HCT116 (cell line): Measurements from ENCODE around the gene SLC16A5. TPM values are rescaled to one million over a fixed set of nuclear protein-coding genes. Genes with fewer than 3 reads are reported as not detected.

Source experiments
- ATAC-seq: fragments of 200-7000 bp; cut with Tn5 transposase; 2 replicates; pipeline ENCODE4 v1.9.1; 2020; ENCODE audit warnings: mild to moderate bottlenecking, moderate library complexity
- BruUV-seq: library from RNA; stranded (reverse); fragments of 400-500 nt; replicated peaks from 2 replicates; lab custom pipeline; 2021; lab: Mats Ljungman, UMichigan
- CTCF ChIA-PET: fragments of 300-600 bp; sonication (Branson Sonifier 250); formaldehyde crosslinking; loops from one replicate; lab custom pipeline; 2021; ENCODE audit warnings: antibody characterized with exemption; lab: Charles Lee
- POLR2A ChIA-PET: fragments of 300-600, 350-600 bp; sonication (Branson Sonifier 250); formaldehyde crosslinking; loops from one replicate; lab custom pipeline; 2021; ENCODE audit warnings: antibody characterized with exemption; lab: Charles Lee
- RAD21 ChIA-PET, 2 experiments: fragments of 300-600 bp; sonication (Branson Sonifier 250); formaldehyde crosslinking; loops; one replicate each; lab custom pipeline; 2023; ENCODE audit warnings: low total read pairs in 2 of 2; ENCODE audit not compliant: uncharacterized antibody in 2 of 2, unreplicated experiment in 2 of 2, low non-redundant PET in 1 of 2; lab: Charles Lee
- DNase-seq: peaks from one replicate; pipeline ENCODE4 v3.0.0-alpha.2; 2010; ENCODE audit warnings: low read depth, low spot score
- H2AFZ ChIP-seq: fragments of 200-600 bp; shearing (Covaris generic), sonication (generic); 2 replicates; pipeline ENCODE4 v1.6.1; 2017; ENCODE audit warnings: low read depth, mixed run types, mixed read lengths, antibody characterized with exemption, low read length; ENCODE audit not compliant: poor library complexity, severe bottlenecking
- H3K27ac ChIP-seq: 2 replicates; pipeline ENCODE4 v1.5.1; 2012; ENCODE audit warnings: low read depth, low read length
- H3K27me3 ChIP-seq: fragments of 200-600 bp; sonication (generic); 2 replicates; pipeline ENCODE4 v1.6.1; 2016; ENCODE audit warnings: mixed run types, low read length, mixed read lengths; ENCODE audit not compliant: insufficient read depth
- H3K36me3 ChIP-seq, 2 experiments: fragments of 200-500 bp in 1 of 2; fragments of 200-600 bp in 1 of 2; sonication (Bioruptor generic) in 1 of 2; sonication (generic) in 1 of 2; 2 replicates each; pipeline versions ENCODE4 v1.5.1 to v1.6.1; 2014 to 2016; ENCODE audit warnings: low read length in 2 of 2, inconsistent platforms in 1 of 2, mixed read lengths in 1 of 2, mixed run types in 1 of 2; ENCODE audit not compliant: insufficient read depth in 2 of 2, control insufficient read depth in 1 of 2
- H3K4me1 ChIP-seq, 2 experiments: fragments of 200-600 bp in 1 of 2; sonication (generic) in 1 of 2; 2 replicates each; pipeline versions ENCODE4 v1.5.1 to v1.6.1; 2012 to 2017; ENCODE audit warnings: low read length in 2 of 2, inconsistent platforms in 1 of 2, mild to moderate bottlenecking in 1 of 2, mixed read lengths in 1 of 2, mixed run types in 1 of 2, moderate library complexity in 1 of 2; ENCODE audit not compliant: insufficient read depth in 2 of 2, control insufficient read depth in 1 of 2
- H3K4me2 ChIP-seq: fragments of 200-600 bp; sonication (generic); 2 replicates; pipeline ENCODE4 v1.6.1; 2017; ENCODE audit warnings: mixed run types, low read length, mixed read lengths
- H3K4me3 ChIP-seq, 2 experiments: fragments of 200-600 bp in 1 of 2; sonication (generic) in 1 of 2; replicated peaks in 1 of 2; 2 replicates each; pipeline ENCODE4 v1.5.1; 2011 to 2016; ENCODE audit warnings: low read length in 2 of 2, control low read depth in 1 of 2, low read depth in 1 of 2, mild to moderate bottlenecking in 1 of 2, mixed read lengths in 1 of 2, mixed run types in 1 of 2
- H3K79me2 ChIP-seq: fragments of 200-600 bp; sonication (generic); 2 replicates; pipeline ENCODE4 v1.6.1; 2017; ENCODE audit warnings: mild to moderate bottlenecking, mixed run types, low read length, moderate library complexity, mixed read lengths; ENCODE audit not compliant: insufficient read depth
- H3K9ac ChIP-seq: fragments of 200-600 bp; sonication (generic); 2 replicates; pipeline ENCODE4 v1.6.1; 2016; ENCODE audit warnings: low read length, mixed read lengths
- H3K9me2 ChIP-seq: fragments of 200-600 bp; sonication (generic), shearing (Covaris generic); 2 replicates; pipeline ENCODE4 v1.6.1; 2017; ENCODE audit warnings: mixed run types, mild to moderate bottlenecking, moderate library complexity; ENCODE audit not compliant: insufficient read depth
- H3K9me3 ChIP-seq, 2 experiments: fragments of 200-500 bp in 1 of 2; fragments of 200-600 bp in 1 of 2; sonication (Bioruptor generic) in 1 of 2; sonication (generic) in 1 of 2; 2 replicates each; pipeline ENCODE4 v1.6.1; 2014 to 2017; ENCODE audit warnings: low read length in 2 of 2, mixed read lengths in 2 of 2, inconsistent platforms in 1 of 2, low read depth in 1 of 2, mild to moderate bottlenecking in 1 of 2, mixed run types in 1 of 2, moderate library complexity in 1 of 2; ENCODE audit not compliant: control insufficient read depth in 1 of 2, insufficient read depth in 1 of 2
- H4K20me1 ChIP-seq: fragments of 200-600 bp; sonication (generic), shearing (Covaris generic); 2 replicates; pipeline ENCODE4 v1.6.1; 2017; ENCODE audit warnings: mixed run types, mild to moderate bottlenecking, moderate library complexity; ENCODE audit not compliant: insufficient read depth
- CTCF ChIP-seq, 3 experiments: fragments of 200-600 bp in 1 of 3; sonication (generic) in 1 of 3; IDR thresholded peaks in 2 of 3; conservative IDR thresholded peaks in 1 of 3; 2 replicates each; pipeline ENCODE4 v1.5.1; 2012 to 2017; ENCODE audit warnings: low read depth in 2 of 3, low read length in 2 of 3, antibody characterized with exemption in 1 of 3, borderline replicate concordance in 1 of 3, control low read depth in 1 of 3, mild to moderate bottlenecking in 1 of 3, mixed read lengths in 1 of 3, mixed run types in 1 of 3, moderate library complexity in 1 of 3; ENCODE audit not compliant: insufficient read depth in 1 of 3
- EGR1 ChIP-seq: IDR thresholded peaks from 2 replicates; pipeline ENCODE4 v1.6.1; 2012; ENCODE audit warnings: low read depth
- ELF1 ChIP-seq: IDR thresholded peaks from 2 replicates; pipeline ENCODE4 v1.6.1; 2012; ENCODE audit warnings: low read depth, borderline replicate concordance
- EZH2 ChIP-seq: fragments of 200-600 bp; sonication (generic); IDR thresholded peaks from 2 replicates; pipeline ENCODE4 v1.6.1; 2017; ENCODE audit warnings: antibody characterized with exemption, mixed run types
- REST ChIP-seq: IDR thresholded peaks from 2 replicates; pipeline ENCODE4 v1.6.1; 2012; ENCODE audit warnings: low read depth
- SP1 ChIP-seq: IDR thresholded peaks from 2 replicates; pipeline ENCODE4 v1.6.1; 2012; ENCODE audit warnings: low read depth
- ZFX ChIP-seq: fragments of 450-650 bp; IDR thresholded peaks from 2 replicates; pipeline ENCODE4 v1.6.1; 2017
- ZNF274 ChIP-seq: fragments of 200-500 bp; sonication (Bioruptor generic); IDR thresholded peaks from 2 replicates; pipeline ENCODE4 v1.6.1; 2014; ENCODE audit warnings: mild to moderate bottlenecking, low read depth, low read length, inconsistent platforms
- intact Hi-C: fragments of 100-400 bp; cut with micrococcal nuclease; formaldehyde crosslinking; loops from 2 replicates; pipeline ENCODE4 v1.10.0; 2022
- total RNA-seq: library from RNA; stranded (reverse); gene quantifications from one replicate; pipeline ENCODE4 v1.2.1, GENCODE V29; 2021; ENCODE audit not compliant: unreplicated experiment

The SLC16A5 gene
- total RNA-seq, 1 experiment from 2014 or later: 79.3 TPM

- H3K9ac ChIP-seq: peak overlapping the region; percentile 97
- peak overlapping the region; percentile 86 to 98 for H3K4me3 ChIP-seq
- H3K9me3 ChIP-seq: no peaks in the 10 kb centered on the region
- no peaks in the 10 kb centered on the region for H3K27me3 ChIP-seq
- H4K20me1 ChIP-seq: no peaks in the 10 kb centered on the region
- H3K27ac ChIP-seq: peak overlapping the region; percentile 99
- BruUV-seq: no TSS peak
- H3K79me2 ChIP-seq: peaks cover 45% of the 10 kb centered on the region
- POLR2A ChIA-PET: interaction anchor here (2.9 kb wide), 1 partner anchor 13 kb away, joined by 13 read pairs; no protein-coding TSS in a partner anchor
- H2AFZ ChIP-seq: no peak overlapping the region
- H3K4me2 ChIP-seq: peak overlapping the region; percentile 88
- intact Hi-C loops: no loop called here
- RAD21 ChIA-PET: no interaction called here
- DNase-seq (no peak), ATAC-seq (peak; percentile 20)
- H3K36me3 ChIP-seq: peaks cover 9 to 10% of the 10 kb centered on the region in 2 experiments; a peak in 3 of 4 replicates
- peaks cover 10 to 17% of the 10 kb centered on the region in 2 experiments; a peak in 3 of 4 replicates for H3K4me1 ChIP-seq
- CTCF ChIA-PET: interaction anchor here (1.0 to 3.6 kb wide), 3 partner anchors 12 to 86 kb away, joined by 3 to 12 read pairs (median 11); no protein-coding TSS in a partner anchor
- no peaks in the 10 kb centered on the region for H3K9me2 ChIP-seq
- TF ChIP-seq SP1: no peak
- TF ChIP-seq EZH2: no peak
- 0 out of 2 replicates have a peak, but pooled peaks have one; percentile 20 for TF ChIP-seq ZFX
- no peak for TF ChIP-seq ZNF274
Observed at GRCh38 chr17:75047398-75048098, 40.2 kb upstream of the SLC16A5 start.

GRCh38 chr17:75048249-75048878 is 39.4 kb upstream of the SLC16A5 start:
- intact Hi-C loops: no loop called here
- peak overlapping the region; percentile 88 for H3K4me2 ChIP-seq
- no peaks in the 10 kb centered on the region for H4K20me1 ChIP-seq
- H2AFZ ChIP-seq: no peak overlapping the region
- peak overlapping the region; percentile 86 to 98 for H3K4me3 ChIP-seq
- no peak for TF ChIP-seq REST
- TF ChIP-seq ZNF274: no peak
- no peak for TF ChIP-seq CTCF (IDR thresholded peaks at IDR 0.05 in 2 of 3, conservative IDR thresholded peaks at IDR 0.05 in 1 of 3; ENCODE audit: borderline replicate concordance in 1 of 3, insufficient read depth in 1 of 3, low read depth in 2 of 3, low read length in 2 of 3)
- no peak for TF ChIP-seq ELF1
- no peak for TF ChIP-seq EGR1
- H3K9me3 ChIP-seq: no peaks in the 10 kb centered on the region
- peak overlapping the region; percentile 97 for H3K9ac ChIP-seq
- no TSS peak for BruUV-seq
- ATAC-seq (no peak), DNase-seq (no peak)
- H3K79me2 ChIP-seq: peaks cover 40% of the 10 kb centered on the region
- ChIA-PET RAD21 (no interaction called here), CTCF (interaction anchor here (1.0 to 3.6 kb wide), 3 partner anchors 16 to 87 kb away, joined by 3 to 11 read pairs (median 6); no protein-coding TSS in a partner anchor), POLR2A (interaction anchor here (0.8 to 2.9 kb wide), 4 partner anchors 13 to 39 kb away, joined by 4 to 13 read pairs (median 4); partner anchors contain the start of gene SLC16A5)
- H3K27ac ChIP-seq: no peak overlapping the region
- no peaks in the 10 kb centered on the region for H3K27me3 ChIP-seq
- no peaks in the 10 kb centered on the region for H3K9me2 ChIP-seq
- peaks cover 10 to 17% of the 10 kb centered on the region in 2 experiments; a peak in 3 of 4 replicates for H3K4me1 ChIP-seq
- H3K36me3 ChIP-seq: peaks cover 10 to 15% of the 10 kb centered on the region in 2 experiments; a peak in 3 of 4 replicates
